Measurements from ENCODE around the gene BBC3. TPM values are rescaled to one million over a fixed set of nuclear protein-coding genes. Genes with fewer than 3 reads are reported as not detected.

The BBC3 gene
- total and polyA plus RNA-seq, 8 donors = 5.5 to 19.4 (median 9.2) TPM

GRCh38 chr19:47209319-47210179 is 21.4 kb downstream of the BBC3 start:
- 83 to 88% methylated on average over 13 of the region's 13 CpGs for WGBS, 2 donors
- peaks cover 4 to 6% (median 5%) of the 10 kb centered on the region in 3 donors for H3K36me3 ChIP-seq
- ATAC-seq (no peak), FAIRE-seq (no peak), DNase-seq (no peak)
- no peaks in the 10 kb centered on the region for H3K9me3 ChIP-seq
- intact Hi-C loops (cut with DNase I) = loop anchor here in 2 of 3 donors (5.0 to 10.0 kb wide), 2 partner anchors 38 to 55 kb away; no protein-coding TSS in a partner anchor
- TF ChIP-seq, protein P1, sequence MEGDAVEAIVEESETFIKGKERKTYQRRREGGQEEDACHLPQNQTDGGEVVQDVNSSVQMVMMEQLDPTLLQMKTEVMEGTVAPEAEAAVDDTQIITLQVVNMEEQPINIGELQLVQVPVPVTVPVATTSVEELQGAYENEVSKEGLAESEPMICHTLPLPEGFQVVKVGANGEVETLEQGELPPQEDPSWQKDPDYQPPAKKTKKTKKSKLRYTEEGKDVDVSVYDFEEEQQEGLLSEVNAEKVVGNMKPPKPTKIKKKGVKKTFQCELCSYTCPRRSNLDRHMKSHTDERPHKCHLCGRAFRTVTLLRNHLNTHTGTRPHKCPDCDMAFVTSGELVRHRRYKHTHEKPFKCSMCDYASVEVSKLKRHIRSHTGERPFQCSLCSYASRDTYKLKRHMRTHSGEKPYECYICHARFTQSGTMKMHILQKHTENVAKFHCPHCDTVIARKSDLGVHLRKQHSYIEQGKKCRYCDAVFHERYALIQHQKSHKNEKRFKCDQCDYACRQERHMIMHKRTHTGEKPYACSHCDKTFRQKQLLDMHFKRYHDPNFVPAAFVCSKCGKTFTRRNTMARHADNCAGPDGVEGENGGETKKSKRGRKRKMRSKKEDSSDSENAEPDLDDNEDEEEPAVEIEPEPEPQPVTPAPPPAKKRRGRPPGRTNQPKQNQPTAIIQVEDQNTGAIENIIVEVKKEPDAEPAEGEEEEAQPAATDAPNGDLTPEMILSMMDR (IDR thresholded peaks at IDR 0.05) = no peak
- no peaks in the 10 kb centered on the region for H3K4me1 ChIP-seq
- H3K4me3 ChIP-seq = no peak overlapping the region
- no peak overlapping the region for H3K27ac ChIP-seq
- H3K27me3 ChIP-seq = no peaks in the 10 kb centered on the region

DNA sequence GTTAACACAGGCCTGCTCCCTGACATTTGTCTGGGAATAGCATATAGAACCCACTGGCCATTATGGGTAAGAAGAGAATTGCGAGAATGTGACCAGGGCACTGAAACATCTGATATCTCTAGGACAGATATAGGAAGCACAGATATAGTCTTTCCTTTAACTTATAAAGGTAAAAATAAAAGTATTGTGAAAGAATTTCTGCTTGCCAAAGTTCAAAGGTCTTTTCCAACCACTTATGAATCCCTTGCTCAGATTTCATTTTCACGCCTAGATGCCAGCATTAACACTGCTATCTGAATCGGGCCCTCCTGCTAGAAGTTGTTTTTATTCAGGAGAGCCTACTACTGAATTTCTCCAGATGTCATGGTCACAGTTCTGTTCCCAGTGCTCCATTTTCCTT is 27.7 kb downstream of the BBC3 start:
- Histone ChIP-seq H3K27ac (no peak overlapping the region), H3K4me1 (peaks cover 0 to 4% (median 0%) of the 10 kb centered on the region in 3 donors), H3K9me3 (no peaks in the 10 kb centered on the region), H3K4me3 (no peak overlapping the region), H3K27me3 (no peaks in the 10 kb centered on the region), H3K36me3 (peaks cover 0 to 4% (median 0%) of the 10 kb centered on the region in 3 donors)
- WGBS, 2 donors = 40 to 50% methylated on average over 3 of the region's 3 CpGs
- ATAC-seq (no peak), DNase-seq (no peak), FAIRE-seq (no peak)
- TF ChIP-seq, protein P1 (IDR thresholded peaks at IDR 0.05) = no peak
- intact Hi-C loops (cut with DNase I) = loop anchor here in 1 of 3 donors (10.0 kb wide), 1 partner anchor 48 kb away; no protein-coding TSS in a partner anchor

DNA sequence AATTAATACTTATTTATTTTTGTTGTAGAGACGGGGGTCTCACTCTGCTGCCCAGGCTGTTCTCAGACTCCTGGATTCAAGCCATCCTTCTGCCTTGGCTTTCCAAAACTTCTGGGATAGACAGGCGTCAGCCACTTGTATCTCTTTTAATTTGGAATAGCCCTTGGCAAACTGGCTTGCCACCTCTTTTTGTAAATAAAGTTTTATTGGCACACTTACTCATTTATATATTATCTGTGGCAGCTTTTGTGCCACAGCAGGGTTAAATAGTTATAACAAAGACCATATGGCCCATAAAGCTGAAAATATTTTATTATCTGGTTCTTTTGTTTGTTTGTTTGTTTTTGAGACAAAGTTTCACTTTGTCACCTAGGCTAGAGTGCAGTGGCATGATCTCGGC is 30.5 kb downstream of the BBC3 start:
- Histone ChIP-seq H3K4me1 (peaks cover 0 to 4% (median 4%) of the 10 kb centered on the region in 3 donors), H3K27ac (no peak overlapping the region), H3K4me3 (no peak overlapping the region), H3K9me3 (no peaks in the 10 kb centered on the region), H3K36me3 (peaks cover 0 to 4% (median 0%) of the 10 kb centered on the region in 3 donors), H3K27me3 (no peaks in the 10 kb centered on the region)
- TF ChIP-seq, protein P1 (IDR thresholded peaks at IDR 0.05) = no peak
- 74 to 97% methylated on average over 3 of the region's 3 CpGs for WGBS, 2 donors
- ATAC-seq = no peak
- no peak for DNase-seq
- no peak for FAIRE-seq
- intact Hi-C loops (cut with DNase I) = loop anchor here in 1 of 3 donors (10.0 kb wide), 1 partner anchor 46 kb away; no protein-coding TSS in a partner anchor

DNA sequence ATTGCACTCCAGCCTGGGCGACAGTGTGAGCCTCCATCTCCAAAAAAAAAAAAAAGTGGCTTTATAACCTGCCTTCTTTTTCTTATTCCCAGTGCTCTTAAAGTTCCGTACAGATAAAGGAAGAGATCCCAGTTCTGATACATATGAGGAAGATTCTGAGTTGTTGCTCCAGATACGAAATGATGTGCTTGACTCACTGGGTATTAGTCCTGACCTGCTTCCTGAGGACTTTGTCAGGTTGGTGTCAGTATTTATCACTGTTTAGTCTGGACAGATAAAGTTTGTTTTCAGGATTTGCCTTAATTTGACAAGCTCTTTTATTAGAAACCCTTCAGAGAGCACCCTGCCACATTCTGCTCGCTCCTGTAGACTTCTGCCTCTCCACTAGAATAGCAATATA is 33.9 kb downstream of the BBC3 start:
- peaks cover 0 to 4% (median 0%) of the 10 kb centered on the region in 3 donors for H3K4me1 ChIP-seq
- no peak overlapping the region for H3K4me3 ChIP-seq
- intact Hi-C loops (cut with DNase I) = no loop called here
- no peaks in the 10 kb centered on the region for H3K36me3 ChIP-seq
- 94 to 96% methylated on average over 4 of the region's 4 CpGs for WGBS, 2 donors
- no peak for ATAC-seq
- no peak for DNase-seq
- TF ChIP-seq, protein P1 (IDR thresholded peaks at IDR 0.05) = no peak
- FAIRE-seq = no peak
- H3K27me3 ChIP-seq = no peaks in the 10 kb centered on the region
- H3K27ac ChIP-seq = no peak overlapping the region
- no peaks in the 10 kb centered on the region for H3K9me3 ChIP-seq

GRCh38 chr19:47195434-47195833 is 35.6 kb downstream of the BBC3 start:
- Histone ChIP-seq H3K4me1 (peaks cover 3 to 13% (median 8%) of the 10 kb centered on the region in 3 donors), H3K36me3 (no peaks in the 10 kb centered on the region), H3K4me3 (no peak overlapping the region), H3K27me3 (no peaks in the 10 kb centered on the region), H3K27ac (no peak overlapping the region), H3K9me3 (no peaks in the 10 kb centered on the region)
- DNase-seq = no peak
- intact Hi-C loops (cut with DNase I) = no loop called here
- FAIRE-seq = no peak
- TF ChIP-seq, protein P1 (IDR thresholded peaks at IDR 0.05) = no peak
- ATAC-seq = no peak
- 83 to 97% methylated on average over 1 of the region's 1 CpG for WGBS, 2 donors

Measured in pancreas (tissue), 10 donors.